NCI-H345 treated with DMSO at 0.1 percent for 48 hours (cell line): Measurements from ENCODE around the gene STRN3.
"Not testable (repeated sequence)": the region's sequence is repeated elsewhere in the genome, so short reads cannot be mapped to it uniquely, and the experiment has no call there.

Experiments
- DNase-seq: peaks from one replicate; lab custom pipeline; 2025; ENCODE audit not compliant: unreplicated experiment; lab: John Stamatoyannopoulos, UW

Gene STRN3

GRCh38 chr14:30914812-30915211 lies 111.4 kb downstream of the STRN3 start:
- no peak for DNase-seq

GRCh38 chr14:30908826-30909225 lies 117.4 kb downstream of the STRN3 start:
- no peak for DNase-seq

GRCh38 chr14:30907659-30908057 lies 118.5 kb downstream of the STRN3 start:
- DNase-seq, result no peak

- no peak for DNase-seq
Observed at GRCh38 chr14:30906752-30907658, 119.2 kb downstream of the STRN3 start.

GRCh38 chr14:30903285-30904124 lies 122.7 kb downstream of the STRN3 start:
- no peak for DNase-seq

GRCh38 chr14:30897121-30897520 lies 129.1 kb downstream of the STRN3 start:
- not testable (repeated sequence) for DNase-seq

- no peak for DNase-seq
Observed at GRCh38 chr14:30896435-30896834, 129.7 kb downstream of the STRN3 start.

- no peak for DNase-seq
Observed at GRCh38 chr14:30894923-30895515, 131.2 kb downstream of the STRN3 start.

GRCh38 chr14:30893819-30894218 lies 132.4 kb downstream of the STRN3 start:
- DNase-seq, result no peak

- no peak for DNase-seq
Observed at GRCh38 chr14:30889244-30889594, 137.0 kb downstream of the STRN3 start.

- no peak for DNase-seq
Observed at GRCh38 chr14:30888480-30889243, 137.5 kb downstream of the STRN3 start.

GRCh38 chr14:30885840-30886740 lies 140.1 kb downstream of the STRN3 start:
- DNase-seq, result no peak

GRCh38 chr14:30884901-30885300 lies 141.3 kb downstream of the STRN3 start:
- no peak for DNase-seq

GRCh38 chr14:30883508-30884294 lies 142.5 kb downstream of the STRN3 start:
- no peak for DNase-seq

- no peak for DNase-seq
Observed at GRCh38 chr14:30882431-30882830, 143.7 kb downstream of the STRN3 start.

GRCh38 chr14:30876692-30877091 lies 149.5 kb downstream of the STRN3 start:
- no peak for DNase-seq

GRCh38 chr14:30875788-30876053 lies 150.5 kb downstream of the STRN3 start:
- no peak for DNase-seq

GRCh38 chr14:30874999-30875787 lies 151.0 kb downstream of the STRN3 start:
- DNase-seq, result no peak
